Measurements from ENCODE around the gene UMAD1. TPM values are rescaled to one million over a fixed set of nuclear protein-coding genes. Genes with fewer than 3 reads are reported as not detected.
"Not testable (repeated sequence)": the region's sequence is repeated elsewhere in the genome, so short reads cannot be mapped to it uniquely, and the experiment has no call there.

UMAD1 gene
- total RNA-seq, 2 donors from 2014 or later, result 19.5 to 31.4 TPM

DNA sequence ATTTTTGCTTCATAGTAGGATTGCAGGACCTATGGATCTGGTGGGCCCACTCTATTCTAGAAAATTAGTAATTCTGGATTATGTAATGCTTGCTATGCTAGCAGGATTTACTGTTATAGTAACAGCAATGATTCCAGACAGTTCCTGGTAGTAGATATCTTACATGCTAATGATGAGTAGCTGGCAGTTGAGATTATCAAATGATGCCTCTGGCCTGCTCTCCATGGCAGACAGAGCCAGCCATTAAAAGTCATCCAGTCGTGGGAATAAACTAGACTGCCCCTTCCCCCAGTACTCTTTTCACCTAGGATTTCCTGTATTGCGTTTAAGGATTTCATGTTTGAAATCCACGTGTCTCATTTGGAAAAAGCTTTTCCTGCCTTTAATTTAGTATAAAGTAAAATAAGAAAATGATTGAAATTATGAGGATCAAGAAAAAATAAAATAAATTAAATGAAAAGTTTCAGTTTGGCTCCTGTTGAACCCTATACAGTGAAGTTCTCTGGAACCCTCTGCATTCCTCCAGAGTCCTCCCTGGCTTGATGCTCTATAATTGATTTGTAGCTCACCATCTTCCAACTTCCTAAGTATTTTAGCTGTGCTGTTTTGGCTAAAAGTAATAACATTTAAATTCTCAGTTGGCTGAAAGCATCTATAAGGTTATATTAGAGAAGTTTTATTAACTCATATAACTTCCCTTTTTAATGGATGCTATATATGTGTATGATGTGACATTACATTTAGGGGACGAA is 14.6 kb downstream of the UMAD1 start:
- no peak for TF ChIP-seq POLR2A (IDR thresholded peaks at IDR 0.05)
- TF ChIP-seq POLR2AphosphoS5 (IDR thresholded peaks at IDR 0.05), result no peak
- TF ChIP-seq, protein P1, sequence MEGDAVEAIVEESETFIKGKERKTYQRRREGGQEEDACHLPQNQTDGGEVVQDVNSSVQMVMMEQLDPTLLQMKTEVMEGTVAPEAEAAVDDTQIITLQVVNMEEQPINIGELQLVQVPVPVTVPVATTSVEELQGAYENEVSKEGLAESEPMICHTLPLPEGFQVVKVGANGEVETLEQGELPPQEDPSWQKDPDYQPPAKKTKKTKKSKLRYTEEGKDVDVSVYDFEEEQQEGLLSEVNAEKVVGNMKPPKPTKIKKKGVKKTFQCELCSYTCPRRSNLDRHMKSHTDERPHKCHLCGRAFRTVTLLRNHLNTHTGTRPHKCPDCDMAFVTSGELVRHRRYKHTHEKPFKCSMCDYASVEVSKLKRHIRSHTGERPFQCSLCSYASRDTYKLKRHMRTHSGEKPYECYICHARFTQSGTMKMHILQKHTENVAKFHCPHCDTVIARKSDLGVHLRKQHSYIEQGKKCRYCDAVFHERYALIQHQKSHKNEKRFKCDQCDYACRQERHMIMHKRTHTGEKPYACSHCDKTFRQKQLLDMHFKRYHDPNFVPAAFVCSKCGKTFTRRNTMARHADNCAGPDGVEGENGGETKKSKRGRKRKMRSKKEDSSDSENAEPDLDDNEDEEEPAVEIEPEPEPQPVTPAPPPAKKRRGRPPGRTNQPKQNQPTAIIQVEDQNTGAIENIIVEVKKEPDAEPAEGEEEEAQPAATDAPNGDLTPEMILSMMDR (IDR thresholded peaks at IDR 0.05), result no peak
- H3K27me3 ChIP-seq (replicated peaks; ENCODE audit: insufficient read depth), result no peaks in the 10 kb centered on the region
- H3K9me3 ChIP-seq, result no peaks in the 10 kb centered on the region
- H3K27ac ChIP-seq, result no peak overlapping the region
- WGBS, result 83% methylated on average over 4 of the region's 4 CpGs
- H3K36me3 ChIP-seq, result no peaks in the 10 kb centered on the region
- H3K4me1 ChIP-seq (replicated peaks), result no peaks in the 10 kb centered on the region
- no peak overlapping the region for H3K4me3 ChIP-seq
- DNase-seq (ENCODE audit: low spot score), result no peak
- intact Hi-C loops (cut with DNase I), result no loop called here

DNA sequence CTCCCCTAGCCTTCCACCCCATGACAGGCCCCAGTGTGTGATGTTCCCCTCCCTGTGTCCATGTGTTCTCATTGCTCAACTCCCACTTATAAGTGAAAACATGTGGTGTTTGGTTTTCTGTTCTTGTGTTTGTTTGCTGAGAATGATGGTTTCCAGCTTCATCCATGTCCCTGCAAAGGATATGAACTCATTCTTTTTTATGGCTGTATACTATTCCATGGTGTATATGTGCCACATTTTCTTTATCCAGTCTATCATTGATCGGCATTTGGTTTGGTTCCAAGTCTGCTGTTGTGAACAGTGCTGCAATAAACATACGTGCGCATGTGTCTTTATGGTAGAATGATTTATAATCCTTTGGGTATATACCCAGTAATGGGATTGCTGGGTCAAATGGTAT is 15.9 kb downstream of the UMAD1 start:
- DNase-seq (ENCODE audit: low spot score); H3K4me3 ChIP-seq; H3K27me3 ChIP-seq (replicated peaks; ENCODE audit: insufficient read depth); H3K9me3 ChIP-seq; H3K27ac ChIP-seq; intact Hi-C loops (cut with DNase I); H3K36me3 ChIP-seq; H3K4me1 ChIP-seq (replicated peaks): not testable (repeated sequence)
- 97% methylated on average over 3 of the region's 3 CpGs for WGBS

DNA sequence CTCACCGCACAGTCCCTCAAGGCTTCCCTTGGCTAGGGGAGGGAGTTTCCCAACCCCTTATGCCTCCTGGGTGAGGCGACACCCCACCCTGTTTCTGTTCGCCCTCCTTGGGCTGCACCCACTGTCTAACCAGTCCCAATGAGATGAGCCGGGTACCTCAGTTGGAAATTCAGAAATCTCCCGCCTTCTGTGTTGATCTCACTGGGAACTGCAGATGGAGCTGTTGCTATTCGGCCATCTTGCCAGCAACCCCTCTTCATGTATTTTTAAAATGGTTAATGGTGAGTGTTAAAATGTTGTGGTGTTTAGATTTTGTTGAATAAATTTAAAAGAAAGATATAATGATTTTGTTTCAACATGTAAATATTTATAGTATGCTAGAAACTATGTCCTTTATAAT is 22.0 kb downstream of the UMAD1 start:
- intact Hi-C loops (cut with DNase I), result no loop called here
- Histone ChIP-seq H3K4me1 (replicated peaks) (no peaks in the 10 kb centered on the region), H3K9me3 (no peaks in the 10 kb centered on the region), H3K27me3 (replicated peaks; ENCODE audit: insufficient read depth) (no peaks in the 10 kb centered on the region), H3K36me3 (no peaks in the 10 kb centered on the region), H3K4me3 (no peak overlapping the region), H3K27ac (no peak overlapping the region)
- TF ChIP-seq POLR2AphosphoS5 (IDR thresholded peaks at IDR 0.05), result no peak
- TF ChIP-seq, protein P1 (IDR thresholded peaks at IDR 0.05), result no peak
- no peak for TF ChIP-seq POLR2A (IDR thresholded peaks at IDR 0.05)
- WGBS, result 83% methylated on average over 6 of the region's 6 CpGs
- DNase-seq (ENCODE audit: low spot score), result no peak

DNA sequence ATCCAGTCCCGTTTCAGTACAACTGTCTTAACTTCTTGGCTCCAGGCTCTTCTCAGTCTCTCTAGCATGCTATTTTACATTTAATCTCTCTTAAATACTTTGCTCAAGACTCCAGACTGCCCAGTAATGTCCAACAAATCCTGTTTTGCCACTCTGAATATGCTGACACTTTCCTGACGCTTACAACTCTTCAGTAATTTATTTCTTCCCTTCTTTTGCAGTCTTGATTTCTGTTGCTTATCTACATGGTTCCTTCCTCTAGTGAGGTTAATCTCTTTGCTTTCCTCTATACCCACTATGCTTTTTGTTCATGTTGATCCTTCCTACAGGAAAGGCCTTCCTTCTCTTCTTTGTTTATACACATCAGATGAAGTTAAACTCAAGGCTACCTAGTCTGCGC is 23.7 kb downstream of the UMAD1 start:
- Histone ChIP-seq H3K36me3 (no peaks in the 10 kb centered on the region), H3K4me1 (replicated peaks) (no peaks in the 10 kb centered on the region), H3K27ac (no peak overlapping the region), H3K4me3 (no peak overlapping the region), H3K27me3 (replicated peaks; ENCODE audit: insufficient read depth) (no peaks in the 10 kb centered on the region), H3K9me3 (no peaks in the 10 kb centered on the region)
- TF ChIP-seq POLR2AphosphoS5 (IDR thresholded peaks at IDR 0.05) (no peak), POLR2A (IDR thresholded peaks at IDR 0.05) (no peak)
- TF ChIP-seq, protein P1 (IDR thresholded peaks at IDR 0.05), result no peak
- WGBS, result 58% methylated on average over 3 of the region's 3 CpGs
- DNase-seq (ENCODE audit: low spot score), result no peak
- intact Hi-C loops (cut with DNase I), result no loop called here

DNA sequence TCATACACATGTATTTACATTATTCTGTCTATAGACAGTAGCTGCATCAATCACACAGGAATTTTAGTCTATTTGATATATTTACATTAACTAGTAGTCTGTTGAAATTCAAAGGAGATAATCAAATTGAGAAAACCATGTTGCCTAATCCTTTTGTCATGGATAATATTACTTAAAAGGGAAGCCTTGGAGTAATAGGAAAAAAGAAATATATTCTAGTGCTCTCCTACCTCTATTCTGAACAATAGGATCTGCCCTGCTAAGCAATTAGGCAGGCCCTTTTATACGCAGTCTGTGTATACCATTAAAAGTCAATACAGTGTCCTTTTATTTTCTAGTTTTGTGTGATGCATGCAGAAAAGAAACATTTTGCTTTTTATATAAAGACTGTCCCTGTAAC is 24.5 kb downstream of the UMAD1 start:
- Histone ChIP-seq H3K36me3 (no peaks in the 10 kb centered on the region), H3K9me3 (no peaks in the 10 kb centered on the region), H3K27ac (no peak overlapping the region), H3K4me3 (no peak overlapping the region), H3K27me3 (replicated peaks; ENCODE audit: insufficient read depth) (no peaks in the 10 kb centered on the region), H3K4me1 (replicated peaks) (no peaks in the 10 kb centered on the region)
- TF ChIP-seq POLR2A (IDR thresholded peaks at IDR 0.05) (no peak), POLR2AphosphoS5 (IDR thresholded peaks at IDR 0.05) (no peak)
- TF ChIP-seq, protein P1 (IDR thresholded peaks at IDR 0.05), result no peak
- intact Hi-C loops (cut with DNase I), result no loop called here
- 97% methylated on average over 1 of the region's 1 CpG for WGBS
- no peak for DNase-seq (ENCODE audit: low spot score)
